Heart right ventricle (tissue), 16 donors: ENCODE data around the gene CHTF18. TPM values are rescaled to one million over a fixed set of nuclear protein-coding genes. Genes with fewer than 3 reads are reported as not detected.

ENCODE experiments used
- ATAC-seq, 8 donors: fragments of 200-7000 bp; cut with Tn5 transposase; one replicate each; pipeline ENCODE4 v1.9.1; 2020; ENCODE audit warnings: mild to moderate bottlenecking in 8 of 8, moderate library complexity in 8 of 8, moderate number of reproducible peaks in 1 of 8
- DNase-seq, 2 donors: peaks; one replicate each; pipeline ENCODE4 v3.0.0-alpha.2; 2020
- H3K27ac ChIP-seq, 10 donors: fragments of 200-600 bp; sonication (generic) in 2 of 10; one replicate each; pipeline versions ENCODE4 v1.5.0 to v1.8.0; 2020 to 2022; ENCODE audit warnings: mild to moderate bottlenecking in 3 of 10
- H3K27me3 ChIP-seq, 7 donors: fragments of 200-600 bp; one replicate each; pipeline ENCODE4 v1.8.0; 2021 to 2022; ENCODE audit warnings: mild to moderate bottlenecking in 2 of 7
- H3K36me3 ChIP-seq, 9 donors: fragments of 200-600 bp; sonication (generic) in 1 of 9; one replicate each; pipeline versions ENCODE4 v1.5.0 to v1.8.0; 2020 to 2022; ENCODE audit warnings: mild to moderate bottlenecking in 2 of 9
- H3K4me1 ChIP-seq, 9 donors: fragments of 200-600 bp; sonication (generic) in 1 of 9; one replicate each; pipeline versions ENCODE4 v1.5.0 to v1.8.0; 2020 to 2022; ENCODE audit warnings: mild to moderate bottlenecking in 4 of 9
- H3K4me3 ChIP-seq, 10 donors: fragments of 200-600 bp; sonication (generic) in 2 of 10; one replicate each; pipeline versions ENCODE4 v1.5.0 to v1.8.0; 2020 to 2022; ENCODE audit warnings: mild to moderate bottlenecking in 7 of 10, moderate library complexity in 2 of 10
- H3K9me3 ChIP-seq, 11 donors: fragments of 200-600 bp in 10 of 11; sonication (generic) in 2 of 11; one replicate each; pipeline versions ENCODE4 v1.5.0 to v1.8.0; 2013 to 2022; ENCODE audit warnings: mild to moderate bottlenecking in 2 of 11, control low read depth in 1 of 11, moderate library complexity in 1 of 11
- CTCF ChIP-seq, 9 donors: fragments of 200-600 bp; sonication (generic) in 2 of 9; IDR thresholded peaks; one replicate each; pipeline versions ENCODE4 v1.5.0 to v1.8.0; 2021 to 2022; ENCODE audit warnings: antibody characterized with exemption in 9 of 9, mild to moderate bottlenecking in 5 of 9, moderate library complexity in 1 of 9
- WGBS, 2 donors: extraction: QIAGEN DNeasy Blood & Tissue Kit; methylation state at CpG; one replicate each; pipeline ENCODE4 v1.1.7; 2013; ENCODE audit warnings: inconsistent platforms in 1 of 2; 5-methylcytosine and 5-hydroxymethylcytosine counted together
- intact Hi-C, 10 donors: fragments of 100-400 bp; cut with DNase I; formaldehyde crosslinking; loops; one replicate each; pipeline versions ENCODE4 v1.11.1 to v1.14.2; 2022
- polyA plus RNA-seq, 2 donors: library from polyadenylated mRNA; stranded (reverse); fragments of 200-250 nt; gene quantifications; one replicate each; pipeline ENCODE4 v1.2.3, GENCODE V29; 2013
- total RNA-seq, 10 donors: library from RNA; stranded (reverse); fragmentation: NEBNext Ultra II Directional in 3 of 10; extraction: Animal tissue kit (Norgen Biotek cat#: 25700) in 3 of 10; gene quantifications; one replicate each; pipeline versions ENCODE4 v1.2.1 to v1.2.4, GENCODE V29; 2021 to 2023
- donor health status: Arrhythmogenic right ventricular cardiomyopathy.
- donor health status: ischemic (EF 13 %, LVEDD 7.1; RV severe dilation, severe dysfunction).
- donor health status: healthy with polysubstance abuse.
- donor health status: DM: no; HTN: yes; CAD: no.
- donor health status: DM: no; HTN: no; CAD: no.
- donor health status: ischemic (EF 25% LVEDD 6.9; RV normal size, moderate dysfunction).
- donor health status: ischemic (EF 25% LVEDD 5.7; RV mildly dilated, moderate dysfunction).
- donor health status: healthy.
- donor health status: DM: yes; HTN: yes; CAD: no.
- donor health status: Ischemic cardiomyopathy.
- donor health status: ischemic (EF 35%, LVEDD 5.7; RV mildly dilated, moderate dysfunction).
- donor health status: nonischemic (EF 11% LVEDD 7.7; RV severe dilation, severe dysfunction).
- donor health status: DM: yes; HTN: yes; CAD: no.
- donor health status: PGD.
- donor health status: ischemic (EF 29% LVEDD 5.4; RV normal size, mild dysfunction).
- donor health status: nonischemic (EF 23%, LVEDD 6.1; RV moderate dilation, normal function).

The CHTF18 gene
- total and polyA plus RNA-seq, 12 donors: 2.8 to 8.2 (median 5.8) TPM

GRCh38 chr16:756428-756827 lies 32.0 kb upstream of the CHTF18 start:
- 91 to 94% methylated on average over 5 of the region's 5 CpGs for WGBS, 2 donors
- no peaks in the 10 kb centered on the region for H3K36me3 ChIP-seq
- no peak overlapping the region for H3K27ac ChIP-seq
- no peaks in the 10 kb centered on the region for H3K9me3 ChIP-seq
- ATAC-seq (no peak), DNase-seq (no peak)
- TF ChIP-seq CTCF (IDR thresholded peaks at IDR 0.05): no peak
- peaks cover 0 to 13% (median 0%) of the 10 kb centered on the region in 9 donors for H3K4me1 ChIP-seq
- no peak overlapping the region for H3K4me3 ChIP-seq
- intact Hi-C loops: no loop called here
- H3K27me3 ChIP-seq: peaks cover 0 to 19% (median 0%) of the 10 kb centered on the region in 7 donors

- H3K4me3 ChIP-seq: no peak overlapping the region
Observed at GRCh38 chr16:759110-759910, 29.1 kb upstream of the CHTF18 start.

GRCh38 chr16:760065-760464 lies 28.4 kb upstream of the CHTF18 start:
- ATAC-seq: no peak
- no peak for TF ChIP-seq CTCF (IDR thresholded peaks at IDR 0.05)
- peaks cover 6 to 39% (median 10%) of the 10 kb centered on the region in 7 donors for H3K27me3 ChIP-seq
- H3K36me3 ChIP-seq: no peaks in the 10 kb centered on the region
- peaks cover 0 to 7% (median 0%) of the 10 kb centered on the region in 9 donors for H3K4me1 ChIP-seq
- intact Hi-C loops: no loop called here
- DNase-seq: no peak
- no peaks in the 10 kb centered on the region for H3K9me3 ChIP-seq
- H3K4me3 ChIP-seq: no peak overlapping the region
- WGBS, 2 donors: 65 to 70% methylated on average over 13 to 15 of the region's 15 CpGs
- H3K27ac ChIP-seq: no peak overlapping the region

More at GRCh38 chr16:759110-759910, 29.1 kb upstream of the CHTF18 start:
- Histone ChIP-seq H3K9me3 (no peaks in the 10 kb centered on the region), H3K36me3 (no peaks in the 10 kb centered on the region), H3K4me1 (peaks cover 0 to 10% (median 0%) of the 10 kb centered on the region in 9 donors), H3K27me3 (peaks cover 6 to 39% (median 11%) of the 10 kb centered on the region in 7 donors), H3K27ac (no peak overlapping the region)
- no peak for TF ChIP-seq CTCF (IDR thresholded peaks at IDR 0.05)
- 78 to 83% methylated on average over 34 of the region's 34 CpGs for WGBS, 2 donors
- DNase-seq (no peak), ATAC-seq (no peak)
- intact Hi-C loops: no loop called here

GRCh38 chr16:760545-761343 lies 27.7 kb upstream of the CHTF18 start, which contains the start of gene MSLN:
MSLN (plus strand) TSS chr16:760734; CDS start chr16:762681, 1,947 bp downstream.
- intact Hi-C loops: no loop called here
- peaks cover 0 to 7% (median 0%) of the 10 kb centered on the region in 9 donors for H3K4me1 ChIP-seq
- DNase-seq: no peak
- no peak within 1 kb of the TSS for H3K27ac ChIP-seq
- H3K9me3 ChIP-seq: no peaks in the 10 kb centered on the region
- ATAC-seq: no peak
- no peak within 1 kb of the TSS for H3K4me3 ChIP-seq
- no peaks in the 10 kb centered on the region for H3K36me3 ChIP-seq
- 75 to 77% methylated on average over 37 of the region's 37 CpGs for WGBS, 2 donors
- peaks cover 6 to 36% (median 10%) of the 10 kb centered on the region in 7 donors for H3K27me3 ChIP-seq
- no peak for TF ChIP-seq CTCF (IDR thresholded peaks at IDR 0.05)
